Skeletal muscle tissue (tissue), 4 donors: ENCODE data around the gene CCDC91. TPM values are rescaled to one million over a fixed set of nuclear protein-coding genes. Genes with fewer than 3 reads are reported as not detected.

Source experiments
- H3K27ac ChIP-seq: one replicate; pipeline ENCODE4 v1.7.0; 2013; ENCODE audit warnings: mild to moderate bottlenecking, low read depth, low read length, inconsistent platforms
- H3K27me3 ChIP-seq, 3 donors: one replicate each; pipeline ENCODE4 v1.7.0; 2013; ENCODE audit warnings: low read length in 3 of 3; ENCODE audit not compliant: control insufficient read depth in 3 of 3, insufficient read depth in 3 of 3
- H3K36me3 ChIP-seq, 3 donors: one replicate each; pipeline ENCODE4 v1.7.0; 2013; ENCODE audit warnings: low read length in 3 of 3; ENCODE audit not compliant: control insufficient read depth in 3 of 3, insufficient read depth in 3 of 3
- H3K4me1 ChIP-seq, 3 donors: one replicate each; pipeline ENCODE4 v1.7.0; 2013; ENCODE audit warnings: low read length in 3 of 3, mild to moderate bottlenecking in 3 of 3; ENCODE audit not compliant: control insufficient read depth in 3 of 3, insufficient read depth in 3 of 3
- H3K4me3 ChIP-seq, 3 donors: one replicate each; pipeline ENCODE4 v1.7.0; 2013; ENCODE audit warnings: low read length in 3 of 3
- H3K9ac ChIP-seq, 3 donors: one replicate each; pipeline ENCODE4 v1.7.0; 2013; ENCODE audit warnings: low read length in 3 of 3, mild to moderate bottlenecking in 3 of 3, moderate library complexity in 2 of 3, low read depth in 1 of 3
- H3K9me3 ChIP-seq, 3 donors: one replicate each; pipeline ENCODE4 v1.7.0; 2013; ENCODE audit warnings: low read length in 3 of 3; ENCODE audit not compliant: control insufficient read depth in 3 of 3
- total RNA-seq: library from RNA; depleted of rRNA; stranded (reverse); fragments of >200 nt; gene quantifications from one replicate; pipeline ENCODE4 v1.2.3, GENCODE V29; 2014
- donor health status: Osteomylitis.

CCDC91 gene
- total RNA-seq, 1 donor from 2014 or later, result 32.9 TPM

- no peaks in the 10 kb centered on the region for H3K4me1 ChIP-seq
- no peak overlapping the region for H3K27ac ChIP-seq
- no peak overlapping the region for H3K4me3 ChIP-seq
- no peaks in the 10 kb centered on the region for H3K9me3 ChIP-seq
- no peaks in the 10 kb centered on the region for H3K36me3 ChIP-seq
- no peak overlapping the region for H3K9ac ChIP-seq
- H3K27me3 ChIP-seq, result no peaks in the 10 kb centered on the region
Measured at GRCh38 chr12:28223858-28224257, 33.6 kb downstream of the CCDC91 start.

GRCh38 chr12:28226705-28227104, 36.4 kb downstream of the CCDC91 start:
- Histone ChIP-seq H3K9me3 (no peaks in the 10 kb centered on the region), H3K4me3 (no peak overlapping the region), H3K27ac (no peak overlapping the region), H3K36me3 (no peaks in the 10 kb centered on the region), H3K9ac (no peak overlapping the region), H3K4me1 (no peaks in the 10 kb centered on the region), H3K27me3 (no peaks in the 10 kb centered on the region)

- no peaks in the 10 kb centered on the region for H3K4me1 ChIP-seq
- no peak overlapping the region for H3K27ac ChIP-seq
- no peaks in the 10 kb centered on the region for H3K9me3 ChIP-seq
- H3K9ac ChIP-seq, result no peak overlapping the region
- no peak overlapping the region for H3K4me3 ChIP-seq
- H3K27me3 ChIP-seq, result no peaks in the 10 kb centered on the region
- no peaks in the 10 kb centered on the region for H3K36me3 ChIP-seq
Measured at GRCh38 chr12:28227251-28227650, 37.0 kb downstream of the CCDC91 start.

- Histone ChIP-seq H3K9ac (no peak overlapping the region), H3K27ac (no peak overlapping the region), H3K9me3 (no peaks in the 10 kb centered on the region), H3K36me3 (no peaks in the 10 kb centered on the region), H3K4me3 (no peak overlapping the region), H3K27me3 (no peaks in the 10 kb centered on the region), H3K4me1 (no peaks in the 10 kb centered on the region)
Measured at GRCh38 chr12:28231248-28231647, 41.0 kb downstream of the CCDC91 start.

- Histone ChIP-seq H3K4me3 (no peak overlapping the region), H3K9me3 (no peaks in the 10 kb centered on the region), H3K36me3 (no peaks in the 10 kb centered on the region), H3K9ac (no peak overlapping the region), H3K27ac (no peak overlapping the region), H3K4me1 (no peaks in the 10 kb centered on the region), H3K27me3 (no peaks in the 10 kb centered on the region)
Measured at GRCh38 chr12:28232211-28232928, 42.1 kb downstream of the CCDC91 start.

GRCh38 chr12:28234444-28234843, 44.2 kb downstream of the CCDC91 start:
- Histone ChIP-seq H3K9me3 (no peaks in the 10 kb centered on the region), H3K36me3 (no peaks in the 10 kb centered on the region), H3K4me3 (no peak overlapping the region), H3K4me1 (no peaks in the 10 kb centered on the region), H3K9ac (no peak overlapping the region), H3K27ac (no peak overlapping the region), H3K27me3 (no peaks in the 10 kb centered on the region)

GRCh38 chr12:28235015-28235414, 44.8 kb downstream of the CCDC91 start:
- Histone ChIP-seq H3K4me3 (no peak overlapping the region), H3K4me1 (no peaks in the 10 kb centered on the region), H3K9me3 (no peaks in the 10 kb centered on the region), H3K27ac (no peak overlapping the region), H3K27me3 (no peaks in the 10 kb centered on the region), H3K9ac (no peak overlapping the region), H3K36me3 (no peaks in the 10 kb centered on the region)

GRCh38 chr12:28235985-28236384, 45.7 kb downstream of the CCDC91 start:
- H3K4me1 ChIP-seq, result no peaks in the 10 kb centered on the region
- H3K27ac ChIP-seq, result no peak overlapping the region
- H3K27me3 ChIP-seq, result no peaks in the 10 kb centered on the region
- no peak overlapping the region for H3K4me3 ChIP-seq
- no peak overlapping the region for H3K9ac ChIP-seq
- H3K9me3 ChIP-seq, result no peaks in the 10 kb centered on the region
- H3K36me3 ChIP-seq, result no peaks in the 10 kb centered on the region

- Histone ChIP-seq H3K4me1 (no peaks in the 10 kb centered on the region), H3K27ac (no peak overlapping the region), H3K9ac (no peak overlapping the region), H3K36me3 (no peaks in the 10 kb centered on the region), H3K4me3 (no peak overlapping the region), H3K27me3 (no peaks in the 10 kb centered on the region), H3K9me3 (no peaks in the 10 kb centered on the region)
Measured at GRCh38 chr12:28237423-28237822, 47.2 kb downstream of the CCDC91 start.

- Histone ChIP-seq H3K27me3 (no peaks in the 10 kb centered on the region), H3K4me3 (no peak overlapping the region), H3K9me3 (no peaks in the 10 kb centered on the region), H3K4me1 (no peaks in the 10 kb centered on the region), H3K36me3 (no peaks in the 10 kb centered on the region), H3K9ac (no peak overlapping the region), H3K27ac (no peak overlapping the region)
Measured at GRCh38 chr12:28239918-28240317, 49.7 kb downstream of the CCDC91 start.
